HEK293 (cell line): ENCODE results near the gene OR2L2.

Source experiments
- CTCF ChIA-PET: fragments of 350-600 bp; formaldehyde crosslinking; extraction: SDS; loops from one replicate; lab custom pipeline; 2021; ENCODE audit warnings: antibody characterized with exemption; lab: Yijun Ruan, JAX
- POLR2A ChIA-PET: fragments of 300-600 bp; formaldehyde crosslinking; extraction: SDS; loops from one replicate; lab custom pipeline; 2020; ENCODE audit warnings: antibody characterized with exemption, inconsistent platforms; lab: Yijun Ruan, JAX
- H3K27ac ChIP-seq: fragments of 200-500 bp; sonication (Bioruptor generic); 2 replicates; pipeline ENCODE4 v1.5.1; 2014; ENCODE audit warnings: low read depth, low read length, control low read depth, inconsistent platforms; ENCODE audit errors: extremely low read depth
- H3K36me3 ChIP-seq, 2 experiments: fragments of 200-500 bp in 1 of 2; sonication (Bioruptor generic) in 1 of 2; 1 replicate in 1 of 2; 2 replicates in 1 of 2; pipeline ENCODE4 v1.5.1; 2014 to 2017; ENCODE audit warnings: inconsistent platforms in 2 of 2, low read length in 2 of 2; ENCODE audit not compliant: control insufficient read depth in 2 of 2, insufficient read depth in 1 of 2
- H3K4me1 ChIP-seq: fragments of 200-500 bp; sonication (Bioruptor generic); 2 replicates; pipeline ENCODE4 v1.5.1; 2014; ENCODE audit warnings: mild to moderate bottlenecking, low read length, inconsistent platforms; ENCODE audit not compliant: control insufficient read depth, insufficient read depth
- H3K4me3 ChIP-seq: 2 replicates; pipeline ENCODE4 v1.5.1; 2011; ENCODE audit warnings: low read depth, mild to moderate bottlenecking, control low read depth, low read length, moderate library complexity
- H3K9me3 ChIP-seq: fragments of 200-500 bp; sonication (Bioruptor generic); 2 replicates; pipeline ENCODE4 v1.5.1; 2014; ENCODE audit warnings: low read depth, low read length, inconsistent platforms; ENCODE audit not compliant: control insufficient read depth, insufficient read depth
- AEBP2 ChIP-seq: fragments of 450-650 bp; formaldehyde crosslinking; IDR thresholded peaks from 2 replicates; pipeline ENCODE4 v1.5.1; 2016; ENCODE audit warnings: missing biosample characterization, missing genetic modification characterization, borderline replicate concordance
- BCL11A ChIP-seq: fragments of 450-650 bp; formaldehyde crosslinking; IDR thresholded peaks from 2 replicates; pipeline ENCODE4 v1.5.1; 2016; ENCODE audit warnings: low read depth, missing biosample characterization, missing genetic modification characterization
- MZF1 ChIP-seq: fragments of 450-650 bp; formaldehyde crosslinking; IDR thresholded peaks from 2 replicates; pipeline ENCODE4 v1.5.1; 2017; ENCODE audit warnings: missing biosample characterization, missing genetic modification characterization, borderline replicate concordance
- PRDM4 ChIP-seq: fragments of 450-650 bp; formaldehyde crosslinking; IDR thresholded peaks from 2 replicates; pipeline ENCODE4 v1.5.1; 2017; ENCODE audit warnings: missing biosample characterization, missing genetic modification characterization
- SETDB1 ChIP-seq: IDR thresholded peaks from one replicate; pipeline ENCODE4 v1.6.1; 2017; ENCODE audit warnings: mild to moderate bottlenecking, low read length, moderate library complexity, mixed read lengths; ENCODE audit not compliant: insufficient read length
- ZBTB10 ChIP-seq: fragments of 450-650 bp; formaldehyde crosslinking; IDR thresholded peaks from 2 replicates; pipeline ENCODE4 v1.5.1; 2016; ENCODE audit warnings: missing biosample characterization, missing genetic modification characterization
- ZEB2 ChIP-seq: fragments of 450-650 bp; formaldehyde crosslinking; IDR thresholded peaks from 2 replicates; pipeline ENCODE4 v1.5.1; 2016; ENCODE audit warnings: missing biosample characterization, missing genetic modification characterization
- ZNF140 ChIP-seq: fragments of 450-650 bp; formaldehyde crosslinking; IDR thresholded peaks from 2 replicates; pipeline ENCODE4 v1.5.1; 2016; ENCODE audit warnings: missing biosample characterization, missing genetic modification characterization
- ZNF202 ChIP-seq: fragments of 450-650 bp; formaldehyde crosslinking; IDR thresholded peaks from 2 replicates; pipeline ENCODE4 v1.5.1; 2016; ENCODE audit warnings: missing biosample characterization, missing genetic modification characterization, borderline replicate concordance
- ZNF362 ChIP-seq: fragments of 450-650 bp; formaldehyde crosslinking; IDR thresholded peaks from 2 replicates; pipeline ENCODE4 v1.5.1; 2016; ENCODE audit warnings: missing biosample characterization, missing genetic modification characterization
- ZNF37A ChIP-seq: fragments of 450-650 bp; IDR thresholded peaks from 2 replicates; pipeline ENCODE4 v1.5.1; 2018; ENCODE audit warnings: missing biosample characterization, missing genetic modification characterization
- ZNF416 ChIP-seq: fragments of 450-650 bp; formaldehyde crosslinking; IDR thresholded peaks from 2 replicates; pipeline ENCODE4 v1.5.1; 2016; ENCODE audit warnings: missing biosample characterization, missing genetic modification characterization
- ZNF510 ChIP-seq: fragments of 450-650 bp; formaldehyde crosslinking; IDR thresholded peaks from 2 replicates; pipeline ENCODE4 v1.5.1; 2018; ENCODE audit warnings: mild to moderate bottlenecking, missing genetic modification characterization, missing biosample characterization; ENCODE audit not compliant: insufficient replicate concordance
- ZNF639 ChIP-seq: fragments of 450-650 bp; formaldehyde crosslinking; IDR thresholded peaks from 2 replicates; pipeline ENCODE4 v1.5.1; 2016; ENCODE audit warnings: missing biosample characterization, missing genetic modification characterization
- ZNF707 ChIP-seq: fragments of 450-650 bp; formaldehyde crosslinking; IDR thresholded peaks from 2 replicates; pipeline ENCODE4 v1.5.1; 2016; ENCODE audit warnings: missing biosample characterization, missing genetic modification characterization
- ZXDB ChIP-seq: fragments of 450-650 bp; formaldehyde crosslinking; IDR thresholded peaks from 2 replicates; pipeline ENCODE4 v1.5.1; 2016; ENCODE audit warnings: missing biosample characterization, missing genetic modification characterization

The OR2L2 gene

GRCh38 chr1:248029770-248030169 lies at the start of gene OR2L2:
OR2L2 (plus strand) TSS chr1:248030070; CDS start chr1:248038268, 8,198 bp downstream.
- H3K36me3 ChIP-seq = no peaks in the 10 kb centered on the region
- no peak for TF ChIP-seq ZNF202 (tag by site-specific recombination)
- TF ChIP-seq ZNF639 (tag by site-specific recombination) = no peak
- no peak for TF ChIP-seq ZBTB10 (tag by site-specific recombination)
- H3K4me3 ChIP-seq = no peak within 1 kb of the TSS
- ChIA-PET CTCF (no interaction called here), POLR2A (no interaction called here)
- no peaks in the 10 kb centered on the region for H3K4me1 ChIP-seq
- no peaks in the 10 kb centered on the region for H3K9me3 ChIP-seq
- no peak within 1 kb of the TSS for H3K27ac ChIP-seq

GRCh38 chr1:247992986-247993385 lies 36.9 kb upstream of the OR2L2 start:
- POLR2A ChIA-PET = no interaction called here
- H3K36me3 ChIP-seq = no peaks in the 10 kb centered on the region
- TF ChIP-seq ZNF362 (no peak), ZNF510 (tag by site-specific recombination) (no peak), BCL11A (tag by site-specific recombination) (no peak), ZNF707 (tag by site-specific recombination) (no peak), SETDB1 (no peak), ZNF37A (tag by site-specific recombination) (no peak), ZEB2 (tag by site-specific recombination) (no peak), PRDM4 (tag by site-specific recombination) (no peak), ZXDB (tag by site-specific recombination) (no peak), MZF1 (tag by site-specific recombination) (no peak), ZNF416 (tag by site-specific recombination) (no peak), ZNF140 (tag by site-specific recombination) (no peak), AEBP2 (tag by site-specific recombination) (no peak)
- TF ChIP-seq, all 188 proteins: peak for 0
- CTCF ChIA-PET = no interaction called here
- Histone ChIP-seq H3K4me1 (no peaks in the 10 kb centered on the region), H3K9me3 (no peaks in the 10 kb centered on the region), H3K4me3 (no peak overlapping the region), H3K27ac (no peak overlapping the region)
